ENCODE data around the gene AXIN2.

AXIN2 gene

DNA sequence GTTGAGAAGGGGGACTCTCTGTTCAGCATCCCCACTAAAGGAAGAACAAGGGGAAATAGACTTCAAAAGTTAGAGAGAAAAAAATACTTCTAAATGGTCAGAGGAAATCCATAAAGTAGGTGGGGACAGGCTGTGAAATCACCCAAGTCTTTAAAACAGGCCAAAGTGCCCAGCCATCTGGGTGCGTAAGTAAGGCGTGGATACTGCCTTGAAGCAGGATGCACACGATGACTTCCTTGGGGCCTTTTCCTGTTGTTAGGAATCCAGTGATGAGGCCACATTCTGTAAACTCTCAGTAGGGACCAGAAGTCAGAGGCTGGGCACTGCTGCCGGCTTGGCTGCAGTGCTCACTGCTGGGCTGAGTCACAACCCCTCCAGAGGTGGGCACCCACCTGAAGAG lies 9.2 kb downstream of the AXIN2 start:
- H3K36me3 ChIP-seq (ENCODE audit: insufficient read depth, low read depth, low read length): peaks cover 60% of the 10 kb centered on the region
- H3K4me3 ChIP-seq (ENCODE audit: low read length): no peak overlapping the region
- no peaks in the 10 kb centered on the region for H3K9me3 ChIP-seq (ENCODE audit: insufficient read depth, low read depth, low read length)
- H3K9ac ChIP-seq (ENCODE audit: low read depth, low read length): no peak overlapping the region
- H3K4me1 ChIP-seq (ENCODE audit: insufficient read depth, low read length): peaks cover 27% of the 10 kb centered on the region
- H3K27me3 ChIP-seq (ENCODE audit: insufficient read depth, low read length): no peaks in the 10 kb centered on the region
- no peak overlapping the region for H3K27ac ChIP-seq (ENCODE audit: low read length)

DNA sequence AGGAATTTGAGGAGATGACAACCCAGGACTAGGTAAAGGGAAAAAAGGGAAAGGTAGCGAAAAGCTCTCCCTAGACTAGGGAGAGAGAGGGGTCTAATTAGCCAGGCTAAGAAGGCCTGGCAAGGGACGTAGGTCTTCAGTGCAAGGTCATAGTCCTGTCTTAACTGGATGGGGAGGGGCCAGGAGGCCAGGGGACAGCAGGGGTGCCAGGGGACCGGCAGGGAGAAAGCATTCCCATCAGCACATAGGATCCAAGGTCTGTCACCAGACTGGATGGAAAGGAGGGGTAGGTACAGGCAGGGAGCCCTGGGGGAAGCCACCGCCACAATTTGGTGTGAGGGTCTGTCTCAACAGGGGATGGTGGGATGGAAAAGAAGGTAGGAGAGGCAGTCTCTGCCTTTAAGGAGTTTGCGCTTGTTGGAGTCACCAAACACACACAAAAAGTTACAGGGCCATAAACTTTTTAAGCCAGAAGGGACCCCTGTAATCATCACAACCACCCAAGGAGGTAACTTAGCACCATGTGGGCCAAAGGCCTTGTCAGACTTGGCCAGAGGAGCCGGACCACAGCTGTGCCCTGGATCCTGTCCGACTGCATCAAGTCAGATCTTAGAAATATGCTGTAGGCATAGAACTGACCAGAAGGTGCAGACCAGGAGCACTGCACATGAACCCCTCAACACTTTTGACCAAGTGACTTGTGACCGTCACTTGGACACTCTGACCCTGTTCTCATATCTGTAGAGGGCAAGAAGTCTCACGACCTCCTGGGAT lies 10.0 kb downstream of the AXIN2 start:
- Histone ChIP-seq H3K27me3 (ENCODE audit: insufficient read depth, low read length) (no peaks in the 10 kb centered on the region), H3K36me3 (ENCODE audit: insufficient read depth, low read depth, low read length) (peaks cover 59% of the 10 kb centered on the region), H3K4me1 (ENCODE audit: insufficient read depth, low read length) (peaks cover 25% of the 10 kb centered on the region), H3K4me3 (ENCODE audit: low read length) (no peak overlapping the region), H3K9ac (ENCODE audit: low read depth, low read length) (no peak overlapping the region), H3K9me3 (ENCODE audit: insufficient read depth, low read depth, low read length) (no peaks in the 10 kb centered on the region), H3K27ac (ENCODE audit: low read length) (no peak overlapping the region)

DNA sequence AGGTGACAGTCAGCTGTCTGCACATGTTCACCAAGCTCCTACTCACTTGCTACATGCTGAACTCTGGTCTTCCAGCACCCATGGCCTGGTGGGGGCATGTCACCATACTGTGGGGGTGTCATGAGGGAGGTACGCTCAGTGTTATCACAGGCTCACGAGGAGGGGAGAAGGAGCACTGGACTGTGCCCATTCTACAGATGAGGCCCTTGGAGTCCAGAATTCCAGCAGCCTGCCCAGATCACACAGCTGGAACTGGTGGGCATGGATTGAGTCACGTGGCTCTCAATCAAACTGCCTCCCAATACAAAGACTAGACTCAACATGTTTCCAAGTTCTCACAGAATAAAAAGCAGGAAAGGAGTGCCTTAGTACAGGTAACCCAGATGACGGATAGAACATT lies 10.7 kb downstream of the AXIN2 start:
- no peak overlapping the region for H3K27ac ChIP-seq (ENCODE audit: low read length)
- peaks cover 25% of the 10 kb centered on the region for H3K4me1 ChIP-seq (ENCODE audit: insufficient read depth, low read length)
- no peaks in the 10 kb centered on the region for H3K27me3 ChIP-seq (ENCODE audit: insufficient read depth, low read length)
- H3K4me3 ChIP-seq (ENCODE audit: low read length): no peak overlapping the region
- no peak overlapping the region for H3K9ac ChIP-seq (ENCODE audit: low read depth, low read length)
- peaks cover 64% of the 10 kb centered on the region for H3K36me3 ChIP-seq (ENCODE audit: insufficient read depth, low read depth, low read length)
- H3K9me3 ChIP-seq (ENCODE audit: insufficient read depth, low read depth, low read length): no peaks in the 10 kb centered on the region

DNA sequence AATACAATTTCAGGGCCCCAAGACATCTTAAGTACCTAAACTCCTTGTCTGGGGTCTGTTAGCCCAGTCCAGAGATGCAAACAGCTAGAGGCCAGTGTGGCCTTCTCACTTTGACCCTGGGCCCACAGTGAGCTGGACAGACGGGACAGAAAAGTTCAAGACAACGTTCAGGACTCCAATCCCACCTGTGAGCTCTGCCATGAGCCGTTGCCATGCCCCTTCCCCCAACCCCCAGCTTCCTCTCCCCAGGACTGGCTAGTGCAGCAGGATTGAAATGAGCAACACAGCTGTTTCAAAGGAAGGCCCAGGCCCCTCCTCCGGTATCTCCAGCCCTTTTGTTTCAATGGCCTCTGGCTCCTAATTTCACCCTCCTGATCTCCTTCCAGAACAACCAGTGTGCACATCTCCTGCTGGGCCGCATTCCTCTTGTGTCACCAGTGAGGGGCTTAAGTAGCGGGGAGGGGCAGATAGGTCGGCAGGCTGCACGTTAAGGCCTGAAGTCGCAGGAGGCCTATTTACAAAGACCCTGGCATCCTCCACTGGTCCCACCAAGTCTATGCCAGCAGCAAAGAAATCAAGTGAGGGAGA lies 11.3 kb downstream of the AXIN2 start:
- Histone ChIP-seq H3K27ac (ENCODE audit: low read length) (no peak overlapping the region), H3K36me3 (ENCODE audit: insufficient read depth, low read depth, low read length) (peaks cover 65% of the 10 kb centered on the region)

DNA sequence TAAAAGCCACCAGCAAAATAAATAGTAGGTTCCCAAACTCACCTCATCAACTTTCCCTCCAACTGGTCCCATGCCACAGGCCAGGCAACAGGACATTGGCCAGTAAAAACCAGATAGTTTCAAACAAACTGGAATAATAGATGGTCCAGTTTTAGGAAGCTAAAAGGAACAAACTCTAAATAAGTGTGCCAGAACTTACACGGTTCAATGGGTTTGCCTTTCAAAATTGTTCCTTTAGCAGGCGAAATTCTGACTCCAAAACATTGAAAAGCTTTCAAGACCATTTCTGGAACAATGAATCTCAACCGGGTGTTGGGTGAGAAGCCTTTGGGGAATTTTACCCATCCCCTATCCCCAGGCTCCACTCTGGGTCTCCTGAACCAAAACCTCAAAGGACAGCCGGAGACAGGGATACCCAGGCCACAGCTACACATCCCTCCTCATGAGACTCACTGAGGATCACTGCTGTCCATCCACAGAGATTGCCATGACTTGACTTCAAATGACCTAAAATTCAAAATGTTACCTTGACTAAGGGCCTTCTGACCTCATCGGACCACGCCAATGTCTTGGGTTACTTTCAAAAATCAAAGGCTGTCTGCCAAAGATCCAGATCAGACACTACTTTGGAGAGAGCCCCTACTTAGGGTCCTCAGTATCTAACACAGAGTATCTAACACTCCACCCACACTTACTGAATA lies 13.0 kb downstream of the AXIN2 start:
- Histone ChIP-seq H3K36me3 (ENCODE audit: insufficient read depth, low read depth, low read length) (peaks cover 78% of the 10 kb centered on the region), H3K27me3 (ENCODE audit: insufficient read depth, low read length) (no peaks in the 10 kb centered on the region), H3K9me3 (ENCODE audit: insufficient read depth, low read depth, low read length) (no peaks in the 10 kb centered on the region), H3K4me1 (ENCODE audit: insufficient read depth, low read length) (peaks cover 21% of the 10 kb centered on the region), H3K4me3 (ENCODE audit: low read length) (no peak overlapping the region), H3K9ac (ENCODE audit: low read depth, low read length) (no peak overlapping the region), H3K27ac (ENCODE audit: low read length) (no peak overlapping the region)

More for the DNA sequence above, 11.3 kb downstream of the AXIN2 start:
- peaks cover 25% of the 10 kb centered on the region for H3K4me1 ChIP-seq (ENCODE audit: insufficient read depth, low read length)
- H3K4me3 ChIP-seq (ENCODE audit: low read length): no peak overlapping the region
- H3K9me3 ChIP-seq (ENCODE audit: insufficient read depth, low read depth, low read length): no peaks in the 10 kb centered on the region
- H3K27me3 ChIP-seq (ENCODE audit: insufficient read depth, low read length): no peaks in the 10 kb centered on the region
- no peak overlapping the region; the same call in 1 of the 2 replicates for H3K9ac ChIP-seq (ENCODE audit: low read depth, low read length)

DNA sequence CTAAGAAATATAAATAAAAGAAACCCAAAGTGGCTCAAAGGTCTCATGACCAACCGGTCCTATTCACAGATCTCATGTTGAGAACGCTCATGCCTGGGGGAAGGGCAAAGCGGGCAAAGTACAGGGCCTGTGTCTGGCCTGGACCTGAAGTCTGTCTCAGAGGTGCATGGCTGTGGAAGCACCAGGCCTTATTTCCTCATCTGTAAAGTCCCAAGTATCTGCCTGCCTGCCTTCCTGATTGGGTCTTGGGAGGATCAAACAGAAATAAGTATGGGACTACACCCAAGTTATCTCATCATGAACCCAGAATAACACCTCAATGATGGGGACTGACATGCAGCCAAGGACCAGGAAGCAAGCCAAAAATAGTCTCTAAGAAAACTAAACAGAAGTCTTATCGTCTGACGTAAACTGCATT lies 14.2 kb downstream of the AXIN2 start:
- Histone ChIP-seq H3K27ac (ENCODE audit: low read length) (no peak overlapping the region), H3K9ac (ENCODE audit: low read depth, low read length) (no peak overlapping the region), H3K36me3 (ENCODE audit: insufficient read depth, low read depth, low read length) (peaks cover 84% of the 10 kb centered on the region), H3K9me3 (ENCODE audit: insufficient read depth, low read depth, low read length) (no peaks in the 10 kb centered on the region), H3K4me3 (ENCODE audit: low read length) (no peak overlapping the region), H3K4me1 (ENCODE audit: insufficient read depth, low read length) (peaks cover 24% of the 10 kb centered on the region), H3K27me3 (ENCODE audit: insufficient read depth, low read length) (no peaks in the 10 kb centered on the region)

DNA sequence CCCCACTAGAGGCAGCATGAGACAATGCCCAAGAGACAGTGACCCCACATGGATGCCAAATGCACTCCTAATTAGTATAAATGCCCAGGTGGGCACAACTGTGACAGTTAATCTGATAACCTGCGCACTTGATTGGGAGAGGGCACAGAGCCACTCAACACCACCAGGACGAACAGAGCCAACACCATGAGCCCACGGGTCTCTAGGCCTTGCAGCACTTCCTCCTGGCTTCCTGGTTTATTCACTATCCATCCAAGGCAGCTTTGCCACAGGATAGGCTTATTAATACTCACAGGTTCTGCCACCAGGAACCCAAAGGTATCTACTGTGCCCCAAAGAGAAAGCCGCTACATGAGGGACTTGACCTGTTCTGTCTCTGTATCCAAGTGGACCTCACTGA lies 14.9 kb downstream of the AXIN2 start:
- Histone ChIP-seq H3K4me1 (ENCODE audit: insufficient read depth, low read length) (peaks cover 24% of the 10 kb centered on the region), H3K27ac (ENCODE audit: low read length) (peak overlapping the region; percentile 72), H3K4me3 (ENCODE audit: low read length) (no peak overlapping the region), H3K27me3 (ENCODE audit: insufficient read depth, low read length) (no peaks in the 10 kb centered on the region), H3K9ac (ENCODE audit: low read depth, low read length) (no peak overlapping the region; the same call in 1 of the 2 replicates), H3K9me3 (ENCODE audit: insufficient read depth, low read depth, low read length) (no peaks in the 10 kb centered on the region), H3K36me3 (ENCODE audit: insufficient read depth, low read depth, low read length) (peaks cover 84% of the 10 kb centered on the region)

DNA sequence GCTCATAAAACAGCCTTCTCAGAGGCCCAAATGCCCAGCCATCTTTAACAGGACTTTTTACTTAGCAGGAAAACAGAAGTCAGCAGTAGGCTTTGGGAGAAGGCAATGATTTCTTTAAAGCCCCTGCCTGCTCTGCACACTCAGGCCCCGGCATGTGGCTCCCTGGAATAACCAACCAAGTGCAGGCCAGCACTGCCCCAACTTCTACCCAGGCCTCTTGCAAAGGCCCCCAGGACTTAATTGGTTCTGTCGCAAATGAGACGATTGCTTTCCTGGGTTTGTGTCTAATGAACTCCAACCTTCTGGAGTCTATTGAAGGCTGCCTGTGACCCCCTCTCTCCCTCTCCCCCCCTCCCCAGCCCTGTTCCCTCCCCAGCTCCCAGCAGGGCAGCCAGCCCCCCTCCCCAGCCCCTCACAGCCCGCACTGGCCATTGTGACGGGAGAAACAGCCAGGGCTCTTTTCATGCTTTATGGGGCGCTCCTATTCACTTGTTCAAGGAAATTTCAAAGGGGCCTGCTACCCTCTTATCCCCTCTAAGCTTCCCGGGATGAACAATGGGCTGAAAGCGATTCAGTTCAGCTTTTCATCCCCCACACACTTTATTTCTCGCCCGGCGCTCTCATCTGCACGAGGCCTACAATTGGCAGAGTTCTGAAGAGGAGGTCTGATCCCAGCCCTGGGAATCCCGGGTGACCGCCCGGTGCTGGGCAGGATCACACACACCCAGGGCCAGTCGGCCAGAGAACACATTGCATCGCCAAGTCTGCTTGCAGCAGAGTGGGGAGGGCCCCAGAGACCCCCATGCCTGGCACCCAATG lies 15.5 kb downstream of the AXIN2 start:
- Histone ChIP-seq H3K9ac (ENCODE audit: low read depth, low read length) (no peak overlapping the region; the same call in 1 of the 2 replicates), H3K27me3 (ENCODE audit: insufficient read depth, low read length) (no peaks in the 10 kb centered on the region), H3K9me3 (ENCODE audit: insufficient read depth, low read depth, low read length) (no peaks in the 10 kb centered on the region), H3K27ac (ENCODE audit: low read length) (peak overlapping the region; percentile 72), H3K36me3 (ENCODE audit: insufficient read depth, low read depth, low read length) (peaks cover 85% of the 10 kb centered on the region), H3K4me3 (ENCODE audit: low read length) (no peak overlapping the region), H3K4me1 (ENCODE audit: insufficient read depth, low read length) (peaks cover 23% of the 10 kb centered on the region)

DNA sequence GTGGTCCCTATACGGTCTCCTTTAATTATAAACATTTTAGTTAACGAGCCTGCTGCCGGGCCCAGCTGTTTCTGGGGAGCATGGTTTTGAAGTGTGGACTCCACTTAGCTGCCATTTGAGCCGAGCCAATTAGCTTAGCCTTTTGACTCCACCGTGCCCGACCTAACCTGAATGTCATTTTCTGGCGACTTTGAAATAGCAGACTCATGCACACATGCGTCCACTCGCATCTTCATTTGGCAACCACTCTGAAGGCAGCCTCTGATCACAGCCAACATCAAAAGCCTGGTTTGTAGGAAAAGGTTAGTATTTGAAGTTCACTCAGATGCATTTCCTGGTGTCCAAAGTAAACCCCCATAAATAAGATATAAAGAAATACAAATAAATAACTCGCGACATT lies 16.8 kb downstream of the AXIN2 start:
- Histone ChIP-seq H3K4me1 (ENCODE audit: insufficient read depth, low read length) (peaks cover 25% of the 10 kb centered on the region), H3K9me3 (ENCODE audit: insufficient read depth, low read depth, low read length) (no peaks in the 10 kb centered on the region), H3K4me3 (ENCODE audit: low read length) (no peak overlapping the region), H3K27me3 (ENCODE audit: insufficient read depth, low read length) (no peaks in the 10 kb centered on the region), H3K27ac (ENCODE audit: low read length) (no peak overlapping the region), H3K36me3 (ENCODE audit: insufficient read depth, low read depth, low read length) (peaks cover 90% of the 10 kb centered on the region), H3K9ac (ENCODE audit: low read depth, low read length) (no peak overlapping the region)

DNA sequence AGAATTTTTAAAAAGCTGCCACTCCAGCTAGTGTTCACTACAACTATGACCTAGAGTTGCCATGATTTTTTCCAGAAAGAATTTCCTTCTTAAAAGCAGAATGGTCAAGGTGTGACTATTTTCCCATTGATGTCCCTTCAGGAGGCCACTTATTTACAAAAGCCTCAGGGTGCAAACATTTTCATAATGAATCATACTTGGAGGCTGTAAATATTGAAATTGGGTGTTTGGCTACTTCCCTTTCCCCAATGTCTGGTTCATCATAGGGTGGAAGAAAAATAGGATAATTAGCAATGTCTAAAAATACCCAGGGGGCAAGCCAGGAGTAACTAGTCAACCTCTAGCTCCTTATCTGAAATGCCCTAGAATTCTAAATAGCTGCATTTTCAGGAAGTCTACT lies 18.8 kb downstream of the AXIN2 start:
- Histone ChIP-seq H3K36me3 (ENCODE audit: insufficient read depth, low read depth, low read length) (peaks cover 85% of the 10 kb centered on the region), H3K4me1 (ENCODE audit: insufficient read depth, low read length) (peaks cover 36% of the 10 kb centered on the region), H3K9me3 (ENCODE audit: insufficient read depth, low read depth, low read length) (no peaks in the 10 kb centered on the region), H3K27me3 (ENCODE audit: insufficient read depth, low read length) (no peaks in the 10 kb centered on the region), H3K9ac (ENCODE audit: low read depth, low read length) (no peak overlapping the region), H3K27ac (ENCODE audit: low read length) (no peak overlapping the region), H3K4me3 (ENCODE audit: low read length) (no peak overlapping the region)

DNA sequence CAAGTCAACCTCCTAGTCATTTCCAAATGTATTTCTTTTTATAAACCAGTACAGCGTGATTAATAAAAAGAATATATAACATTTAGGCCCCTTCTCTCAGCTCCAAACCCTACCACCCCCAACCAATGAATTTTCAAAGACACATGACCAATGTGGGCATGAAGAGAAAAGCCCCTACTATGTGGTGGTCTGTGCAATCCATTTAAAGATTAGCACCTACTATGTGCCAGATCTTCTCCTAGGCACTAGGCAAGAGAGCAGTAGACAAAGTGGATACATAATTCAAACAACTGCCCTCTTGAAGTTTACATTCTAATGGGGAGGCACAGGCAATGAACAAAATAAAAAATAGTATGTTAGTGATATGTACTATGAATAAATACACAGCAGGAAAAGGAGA lies 19.4 kb downstream of the AXIN2 start:
- Histone ChIP-seq H3K9me3 (ENCODE audit: insufficient read depth, low read depth, low read length) (no peaks in the 10 kb centered on the region), H3K4me3 (ENCODE audit: low read length) (no peak overlapping the region), H3K36me3 (ENCODE audit: insufficient read depth, low read depth, low read length) (peaks cover 85% of the 10 kb centered on the region), H3K27me3 (ENCODE audit: insufficient read depth, low read length) (no peaks in the 10 kb centered on the region), H3K9ac (ENCODE audit: low read depth, low read length) (no peak overlapping the region), H3K4me1 (ENCODE audit: insufficient read depth, low read length) (peaks cover 36% of the 10 kb centered on the region), H3K27ac (ENCODE audit: low read length) (no peak overlapping the region)
